CD4-positive, alpha-beta memory T cell (primary cell): Measurements from ENCODE around the gene GABPB2. TPM values are rescaled to one million over a fixed set of nuclear protein-coding genes. Genes with fewer than 3 reads are reported as not detected.

Experiments used
- CTCF ChIA-PET: fragments of 350-600 bp; sonication (Branson Sonifier 250); formaldehyde crosslinking; loops from one replicate; lab custom pipeline; 2021; ENCODE audit warnings: inconsistent platforms; ENCODE audit not compliant: partially characterized antibody; lab: Charles Lee
- POLR2A ChIA-PET: fragments of 350-600 bp; sonication (Branson Sonifier 250); formaldehyde crosslinking; loops from one replicate; lab custom pipeline; 2021; ENCODE audit not compliant: partially characterized antibody; lab: Charles Lee
- DNase-seq, 5 donors: peaks; one replicate each; pipeline versions ENCODE4 v3.0.0 to v3.0.0-alpha.2; 2020 to 2022; ENCODE audit warnings: mixed read lengths in 1 of 5
- H3K27ac ChIP-seq: one replicate; pipeline ENCODE4 v1.7.0; 2013; ENCODE audit warnings: low read depth, low read length
- H3K27me3 ChIP-seq: 2 replicates; pipeline ENCODE4 v1.7.0; 2013; ENCODE audit warnings: mild to moderate bottlenecking, low read length, moderate library complexity; ENCODE audit not compliant: insufficient read depth
- H3K36me3 ChIP-seq: 2 replicates; pipeline ENCODE4 v1.7.0; 2013; ENCODE audit warnings: mild to moderate bottlenecking, low read length, moderate library complexity; ENCODE audit not compliant: insufficient read depth
- H3K4me1 ChIP-seq: 2 replicates; pipeline ENCODE4 v1.7.0; 2013; ENCODE audit warnings: mild to moderate bottlenecking, low read length, moderate library complexity; ENCODE audit not compliant: insufficient read depth
- H3K4me3 ChIP-seq, 2 donors: one replicate each; pipeline ENCODE4 v1.7.0; 2013; ENCODE audit warnings: low read length in 2 of 2, mild to moderate bottlenecking in 1 of 2
- H3K9me3 ChIP-seq, 2 donors: one replicate each; pipeline ENCODE4 v1.7.0; 2013; ENCODE audit warnings: low read length in 2 of 2, control low read depth in 1 of 2; ENCODE audit not compliant: control insufficient read depth in 1 of 2
- H3K27ac Mint-ChIP-seq, 7 donors: one replicate each; pipeline ENCODE4 v1.8.0; 2020 to 2021; ENCODE audit warnings: mixed read lengths in 7 of 7, mild to moderate bottlenecking in 6 of 7, inconsistent platforms in 3 of 7, moderate library complexity in 3 of 7
- H3K27me3 Mint-ChIP-seq, 2 donors: one replicate each; pipeline ENCODE4 v1.8.0; 2020 to 2021; ENCODE audit warnings: mixed read lengths in 2 of 2
- H3K36me3 Mint-ChIP-seq, 2 donors: one replicate each; pipeline ENCODE4 v1.8.0; 2020 to 2021; ENCODE audit warnings: mixed read lengths in 2 of 2, inconsistent platforms in 1 of 2, mild to moderate bottlenecking in 1 of 2
- H3K4me1 Mint-ChIP-seq, 4 donors: one replicate each; pipeline ENCODE4 v1.8.0; 2020 to 2021; ENCODE audit warnings: mixed read lengths in 4 of 4, mild to moderate bottlenecking in 1 of 4
- H3K4me3 Mint-ChIP-seq, 8 donors: one replicate each; pipeline ENCODE4 v1.8.0; 2020 to 2021; ENCODE audit warnings: mixed read lengths in 8 of 8, mild to moderate bottlenecking in 7 of 8, moderate library complexity in 6 of 8, inconsistent platforms in 3 of 8
- H3K9me3 Mint-ChIP-seq, 8 donors: one replicate each; pipeline ENCODE4 v1.8.0; 2020 to 2021; ENCODE audit warnings: mixed read lengths in 8 of 8, mild to moderate bottlenecking in 5 of 8, inconsistent platforms in 3 of 8, moderate library complexity in 1 of 8
- intact Hi-C: fragments of 100-400 bp; cut with micrococcal nuclease; formaldehyde crosslinking; loops from one replicate; pipeline ENCODE4 v1.15.1; 2023
- polyA plus RNA-seq, 2 donors: library from polyadenylated mRNA; unstranded; fragments of 300-500 nt; fragmentation: Illumina TruSeq; gene quantifications; one replicate each; pipeline ENCODE4 v1.2.3, GENCODE V29; 2021
- total RNA-seq, 2 experiments: library from RNA; stranded (reverse); gene quantifications; one replicate each; pipeline ENCODE4 v1.2.3, GENCODE V29; 2021

GABPB2 gene
- total and polyA plus RNA-seq, 4 experiments from 2014 or later = 4.9 to 42.8 (median 25.5) TPM

DNA sequence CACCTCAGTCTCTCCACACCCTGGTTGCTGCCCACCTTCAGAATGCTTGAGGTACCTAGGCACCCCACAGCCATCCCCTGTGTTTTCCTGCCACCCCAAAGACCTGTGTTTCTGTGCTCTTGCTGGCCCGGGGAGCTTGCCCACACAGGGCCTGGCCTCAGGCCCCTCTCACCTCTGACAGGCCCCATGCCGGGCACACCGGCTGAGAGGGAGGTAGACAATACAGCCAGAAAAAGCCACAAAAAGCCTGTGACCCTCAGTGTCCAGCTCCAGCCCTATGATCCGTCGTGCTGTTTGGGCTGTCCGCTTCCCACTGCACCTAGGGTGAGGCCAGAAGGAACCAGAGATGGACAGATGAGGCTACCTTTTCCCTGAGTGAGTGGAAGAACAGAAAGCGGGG, 64.4 kb downstream of the GABPB2 start:
- H3K27ac Mint-ChIP-seq = no peak overlapping the region
- no peaks in the 10 kb centered on the region for H3K9me3 Mint-ChIP-seq
- Histone ChIP-seq H3K4me1 (peaks cover 14% of the 10 kb centered on the region), H3K36me3 (no peaks in the 10 kb centered on the region), H3K27me3 (peaks cover 6% of the 10 kb centered on the region), H3K4me3 (no peak overlapping the region), H3K27ac (no peak overlapping the region), H3K9me3 (no peaks in the 10 kb centered on the region)
- no peak overlapping the region for H3K4me3 Mint-ChIP-seq
- DNase-seq = no peak
- peaks cover 0 to 10% of the 10 kb centered on the region in 2 donors for H3K36me3 Mint-ChIP-seq
- CTCF ChIA-PET = interaction anchor here (0.6 to 1.2 kb wide), 2 partner anchors 9 to 14 kb away, joined by 3 to 4 read pairs; no protein-coding TSS in a partner anchor
- POLR2A ChIA-PET = interaction anchor here (1.5 kb wide), 1 partner anchor 22 kb away, joined by 5 read pairs; no protein-coding TSS in a partner anchor
- peaks cover 2 to 11% (median 7%) of the 10 kb centered on the region in 4 donors for H3K4me1 Mint-ChIP-seq
- intact Hi-C loops = no loop called here
- peaks cover 3 to 11% of the 10 kb centered on the region in 2 donors for H3K27me3 Mint-ChIP-seq

DNA sequence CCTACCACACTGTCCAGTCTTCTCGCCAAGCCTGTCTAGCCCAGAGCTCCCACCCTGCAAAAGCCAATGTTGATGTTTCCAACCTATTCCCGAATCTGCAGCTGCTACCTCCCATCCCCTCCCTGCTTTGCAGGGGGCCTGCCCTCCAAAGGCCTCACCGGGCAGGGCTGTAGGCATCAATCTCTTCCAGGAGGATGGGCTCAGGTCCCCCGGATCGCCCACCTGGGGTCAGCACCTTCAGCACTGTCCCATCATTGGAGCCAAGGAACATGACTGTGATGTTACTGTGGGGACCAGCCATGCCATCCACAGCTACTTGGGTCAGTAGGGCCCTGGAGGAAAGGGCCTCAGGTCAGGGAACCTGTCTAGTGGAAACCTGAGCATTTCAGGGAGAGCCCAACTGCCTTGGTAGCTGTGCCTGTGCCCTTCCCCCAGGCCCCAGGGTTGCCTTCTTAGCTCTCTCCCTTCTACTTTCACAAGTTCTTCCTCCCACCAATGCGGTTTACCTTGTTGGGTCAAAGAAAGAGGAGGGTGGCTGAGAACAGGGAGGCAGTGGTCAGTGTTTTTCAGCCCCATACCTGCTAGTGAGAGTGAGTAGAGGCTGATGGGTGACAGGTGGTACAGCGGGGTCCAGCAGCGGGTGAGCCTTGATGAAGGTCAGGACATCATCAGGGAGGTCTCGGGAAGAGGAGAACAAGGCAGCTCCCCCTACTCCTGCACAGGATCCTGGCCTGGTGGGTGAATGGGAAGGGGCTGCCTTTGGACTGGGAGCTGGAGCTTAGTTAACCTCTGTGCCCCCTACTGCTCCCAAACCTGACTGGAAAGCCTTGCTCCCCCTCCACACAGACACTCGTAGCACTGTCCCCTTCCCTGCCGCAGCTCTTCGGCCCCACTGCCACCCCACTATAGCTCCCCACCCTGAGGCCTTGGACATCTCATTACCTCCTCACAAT, 65.1 kb downstream of the GABPB2 start:
- H3K27ac Mint-ChIP-seq = no peak overlapping the region

GRCh38 chr1:151137789-151138188, 67.2 kb downstream of the GABPB2 start:
- Histone ChIP-seq H3K27me3 (no peaks in the 10 kb centered on the region), H3K4me1 (no peaks in the 10 kb centered on the region), H3K36me3 (no peaks in the 10 kb centered on the region), H3K27ac (no peak overlapping the region), H3K4me3 (no peak overlapping the region), H3K9me3 (no peaks in the 10 kb centered on the region)
- ChIA-PET POLR2A (interaction anchor here (1.2 kb wide), 1 partner anchor 27 kb away, joined by 3 read pairs; no protein-coding TSS in a partner anchor), CTCF (interaction anchor here (1.1 to 1.3 kb wide), 2 partner anchors 38 to 113 kb away, joined by 3 read pairs; no protein-coding TSS in a partner anchor)
- intact Hi-C loops = no loop called here
- H3K36me3 Mint-ChIP-seq = peaks cover 0 to 10% of the 10 kb centered on the region in 2 donors
- no peak overlapping the region for H3K4me3 Mint-ChIP-seq
- H3K9me3 Mint-ChIP-seq = no peaks in the 10 kb centered on the region
- H3K4me1 Mint-ChIP-seq = no peaks in the 10 kb centered on the region
- DNase-seq = no peak
- no peaks in the 10 kb centered on the region for H3K27me3 Mint-ChIP-seq
- no peak overlapping the region for H3K27ac Mint-ChIP-seq

More for the DNA sequence above, 65.1 kb downstream of the GABPB2 start:
- Mint-ChIP-seq H3K36me3 (peaks cover 0 to 10% of the 10 kb centered on the region in 2 donors), H3K9me3 (no peaks in the 10 kb centered on the region), H3K4me1 (peaks cover 2 to 11% (median 7%) of the 10 kb centered on the region in 4 donors), H3K4me3 (no peak overlapping the region), H3K27me3 (peaks cover 3 to 9% of the 10 kb centered on the region in 2 donors)
- H3K9me3 ChIP-seq = no peaks in the 10 kb centered on the region
- no peak for DNase-seq
- intact Hi-C loops = no loop called here
- no peaks in the 10 kb centered on the region for H3K36me3 ChIP-seq
- ChIA-PET POLR2A (no interaction called here), CTCF (interaction anchor here (0.6 kb wide), 1 partner anchor 14 kb away, joined by 3 read pairs; no protein-coding TSS in a partner anchor)
- H3K4me1 ChIP-seq = peaks cover 12% of the 10 kb centered on the region
- H3K4me3 ChIP-seq = no peak overlapping the region
- H3K27ac ChIP-seq = no peak overlapping the region
- H3K27me3 ChIP-seq = peaks cover 5% of the 10 kb centered on the region

- Mint-ChIP-seq H3K27ac (no peak overlapping the region), H3K36me3 (peaks cover 0 to 2% of the 10 kb centered on the region in 2 donors), H3K9me3 (no peaks in the 10 kb centered on the region), H3K27me3 (peaks cover 0 to 2% of the 10 kb centered on the region in 2 donors), H3K4me1 (peaks cover 9 to 27% (median 17%) of the 10 kb centered on the region in 4 donors), H3K4me3 (no peak overlapping the region)
- ChIA-PET POLR2A (interaction anchor here (1.2 kb wide), 1 partner anchor 84 kb away, joined by 4 read pairs; no protein-coding TSS in a partner anchor), CTCF (interaction anchor here (1.9 to 2.0 kb wide), 2 partner anchors 14 to 43 kb away, joined by 6 to 8 read pairs; partner anchors contain the start of gene TNFAIP8L2)
- Histone ChIP-seq H3K4me3 (no peak overlapping the region), H3K36me3 (no peaks in the 10 kb centered on the region), H3K27ac (no peak overlapping the region), H3K27me3 (no peaks in the 10 kb centered on the region), H3K9me3 (no peaks in the 10 kb centered on the region), H3K4me1 (peaks cover 21% of the 10 kb centered on the region)
- intact Hi-C loops = no loop called here
- no peak for DNase-seq
Measured at GRCh38 chr1:151142411-151143056, 72.0 kb downstream of the GABPB2 start.

GRCh38 chr1:151143057-151143435, 72.5 kb downstream of the GABPB2 start:
- H3K36me3 Mint-ChIP-seq = peaks cover 0 to 2% of the 10 kb centered on the region in 2 donors
- POLR2A ChIA-PET = interaction anchor here (1.1 to 1.2 kb wide), 2 partner anchors 13 to 85 kb away, joined by 4 read pairs; no protein-coding TSS in a partner anchor

DNA sequence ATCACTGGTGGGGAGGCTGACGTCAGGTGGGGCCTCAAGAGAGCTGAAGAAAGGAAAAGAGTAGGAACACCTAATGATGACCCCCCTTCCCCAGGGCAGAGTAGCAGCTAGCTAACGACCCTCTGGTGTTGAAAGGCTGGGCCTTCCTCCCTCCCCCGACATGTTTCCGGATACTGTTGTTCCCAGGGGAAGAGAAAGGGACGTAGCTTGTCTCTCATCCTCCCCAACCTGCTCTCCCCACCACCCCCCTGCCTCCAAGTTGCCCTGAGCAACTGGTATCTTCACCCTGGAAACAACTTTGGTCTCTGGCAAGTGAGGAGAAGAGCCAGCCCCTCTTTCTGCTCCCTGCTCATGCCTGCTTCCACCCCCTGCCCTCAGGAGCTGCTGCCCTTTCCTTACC, 73.4 kb downstream of the GABPB2 start:
- Mint-ChIP-seq H3K27me3 (peaks cover 0 to 2% of the 10 kb centered on the region in 2 donors), H3K4me1 (peaks cover 9 to 33% (median 17%) of the 10 kb centered on the region in 4 donors), H3K9me3 (no peaks in the 10 kb centered on the region), H3K4me3 (no peak overlapping the region), H3K27ac (no peak overlapping the region), H3K36me3 (peaks cover 0 to 2% of the 10 kb centered on the region in 2 donors)
- H3K27ac ChIP-seq = no peak overlapping the region
- POLR2A ChIA-PET = interaction anchor here (0.6 to 1.1 kb wide), 2 partner anchors 12 to 62 kb away, joined by 3 to 4 read pairs; no protein-coding TSS in a partner anchor
- no peaks in the 10 kb centered on the region for H3K36me3 ChIP-seq
- H3K27me3 ChIP-seq = no peaks in the 10 kb centered on the region
- H3K4me1 ChIP-seq = peaks cover 24% of the 10 kb centered on the region
- no peak for DNase-seq
- intact Hi-C loops = no loop called here
- CTCF ChIA-PET = interaction anchor here (1.1 to 1.7 kb wide), 3 partner anchors 11 to 44 kb away, joined by 4 to 6 read pairs (median 6); partner anchors contain the start of gene TNFAIP8L2
- H3K4me3 ChIP-seq = no peak overlapping the region
- H3K9me3 ChIP-seq = no peaks in the 10 kb centered on the region

More at GRCh38 chr1:151143057-151143435, 72.5 kb downstream of the GABPB2 start:
- H3K27me3 ChIP-seq = no peaks in the 10 kb centered on the region
- CTCF ChIA-PET = interaction anchor here (1.1 to 1.9 kb wide), 2 partner anchors 14 to 43 kb away, joined by 4 to 6 read pairs; partner anchors contain the start of gene TNFAIP8L2
- Mint-ChIP-seq H3K27me3 (peaks cover 0 to 2% of the 10 kb centered on the region in 2 donors), H3K9me3 (no peaks in the 10 kb centered on the region), H3K4me3 (no peak overlapping the region), H3K4me1 (peaks cover 9 to 33% (median 17%) of the 10 kb centered on the region in 4 donors), H3K27ac (no peak overlapping the region)
- no peak overlapping the region for H3K4me3 ChIP-seq
- no peaks in the 10 kb centered on the region for H3K9me3 ChIP-seq
- no peak for DNase-seq
- peaks cover 24% of the 10 kb centered on the region for H3K4me1 ChIP-seq
- H3K36me3 ChIP-seq = no peaks in the 10 kb centered on the region
- intact Hi-C loops = no loop called here
- H3K27ac ChIP-seq = no peak overlapping the region
